Lower lobe of right lung (tissue), 2 donors: ENCODE data around the gene EGF. TPM values are rescaled to one million over a fixed set of nuclear protein-coding genes. Genes with fewer than 3 reads are reported as not detected.

ENCODE experiments used
- ATAC-seq, 2 donors: fragments of 200-7000 bp; cut with Tn5 transposase; one replicate each; pipeline ENCODE4 v1.9.1; 2020 to 2022; ENCODE audit warnings: mild to moderate bottlenecking in 2 of 2, moderate library complexity in 2 of 2
- DNase-seq: peaks from one replicate; pipeline ENCODE4 v3.0.0-alpha.2; 2020
- H3K27ac ChIP-seq: fragments of 200-600 bp; one replicate; pipeline ENCODE4 v1.8.0; 2022
- H3K27me3 ChIP-seq: fragments of 200-600 bp; one replicate; pipeline ENCODE4 v1.8.0; 2022; ENCODE audit warnings: low read depth
- H3K36me3 ChIP-seq: fragments of 200-600 bp; one replicate; pipeline ENCODE4 v1.8.0; 2022; ENCODE audit warnings: mild to moderate bottlenecking
- H3K4me1 ChIP-seq: fragments of 200-600 bp; one replicate; pipeline ENCODE4 v1.8.0; 2022
- H3K4me3 ChIP-seq: fragments of 200-600 bp; one replicate; pipeline ENCODE4 v1.8.0; 2022; ENCODE audit warnings: mild to moderate bottlenecking
- H3K9me3 ChIP-seq: fragments of 200-600 bp; one replicate; pipeline ENCODE4 v1.8.0; 2022
- intact Hi-C: fragments of 100-400 bp; cut with DNase I; formaldehyde crosslinking; loops from one replicate; pipeline ENCODE4 v1.11.0; 2022
- total RNA-seq: library from RNA; stranded (reverse); fragmentation: NEBNext Ultra II Directional; extraction: Animal tissue kit (Norgen Biotek cat#: 25700); gene quantifications from one replicate; pipeline ENCODE4 v1.2.1, GENCODE V29; 2021
- TF ChIP-seq, protein P1 (sequence below): fragments of 200-600 bp; IDR thresholded peaks from one replicate; pipeline ENCODE4 v1.8.0; 2022; ENCODE audit warnings: antibody characterized with exemption, mild to moderate bottlenecking
- donor health status: DM: no; HTN: yes; CAD: no; lungs with severe emphysema.

Gene EGF
- total RNA-seq, 1 donor from 2014 or later = 3.5 TPM

DNA sequence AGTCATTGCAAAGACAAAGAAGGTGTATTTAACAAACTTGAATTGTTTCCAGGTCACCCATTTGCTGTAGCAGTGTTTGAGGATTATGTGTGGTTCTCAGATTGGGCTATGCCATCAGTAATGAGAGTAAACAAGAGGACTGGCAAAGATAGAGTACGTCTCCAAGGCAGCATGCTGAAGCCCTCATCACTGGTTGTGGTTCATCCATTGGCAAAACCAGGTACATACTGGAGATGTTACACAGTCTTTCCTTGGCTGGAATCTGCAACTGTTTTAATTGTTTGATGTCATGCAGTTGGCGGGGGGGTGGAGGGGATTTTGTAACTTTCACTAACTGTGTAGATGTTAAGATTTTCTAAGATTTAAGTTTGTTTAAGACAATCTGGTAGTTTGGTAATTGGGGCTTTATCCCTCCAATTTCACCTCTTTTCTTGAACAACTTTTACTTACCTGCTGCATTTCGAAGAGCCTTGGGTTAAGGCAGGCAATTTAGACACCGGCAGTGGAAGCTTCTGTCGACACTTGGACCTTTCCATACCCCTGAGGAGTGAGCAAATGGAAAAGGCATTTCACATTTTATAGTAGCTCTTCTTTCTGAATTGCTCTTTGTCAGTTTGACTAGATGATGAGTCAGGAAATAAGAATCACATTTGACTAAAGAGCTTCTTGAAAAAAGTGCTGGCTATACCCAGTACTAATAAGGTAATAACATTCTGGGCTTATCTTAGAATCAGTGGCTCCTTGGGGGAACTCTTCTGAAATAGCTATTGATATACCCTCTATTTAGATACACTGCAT, 67.4 kb downstream of the EGF start:
- no peak overlapping the region for H3K4me3 ChIP-seq
- no peak overlapping the region for H3K27ac ChIP-seq
- intact Hi-C loops = loop anchor here (10.0 kb wide), 1 partner anchor 555 kb away; no protein-coding TSS in a partner anchor
- ATAC-seq (no peak), DNase-seq (no peak)
- no peaks in the 10 kb centered on the region for H3K4me1 ChIP-seq
- H3K27me3 ChIP-seq = no peaks in the 10 kb centered on the region
- no peaks in the 10 kb centered on the region for H3K36me3 ChIP-seq
- H3K9me3 ChIP-seq = no peaks in the 10 kb centered on the region
- TF ChIP-seq, protein P1, sequence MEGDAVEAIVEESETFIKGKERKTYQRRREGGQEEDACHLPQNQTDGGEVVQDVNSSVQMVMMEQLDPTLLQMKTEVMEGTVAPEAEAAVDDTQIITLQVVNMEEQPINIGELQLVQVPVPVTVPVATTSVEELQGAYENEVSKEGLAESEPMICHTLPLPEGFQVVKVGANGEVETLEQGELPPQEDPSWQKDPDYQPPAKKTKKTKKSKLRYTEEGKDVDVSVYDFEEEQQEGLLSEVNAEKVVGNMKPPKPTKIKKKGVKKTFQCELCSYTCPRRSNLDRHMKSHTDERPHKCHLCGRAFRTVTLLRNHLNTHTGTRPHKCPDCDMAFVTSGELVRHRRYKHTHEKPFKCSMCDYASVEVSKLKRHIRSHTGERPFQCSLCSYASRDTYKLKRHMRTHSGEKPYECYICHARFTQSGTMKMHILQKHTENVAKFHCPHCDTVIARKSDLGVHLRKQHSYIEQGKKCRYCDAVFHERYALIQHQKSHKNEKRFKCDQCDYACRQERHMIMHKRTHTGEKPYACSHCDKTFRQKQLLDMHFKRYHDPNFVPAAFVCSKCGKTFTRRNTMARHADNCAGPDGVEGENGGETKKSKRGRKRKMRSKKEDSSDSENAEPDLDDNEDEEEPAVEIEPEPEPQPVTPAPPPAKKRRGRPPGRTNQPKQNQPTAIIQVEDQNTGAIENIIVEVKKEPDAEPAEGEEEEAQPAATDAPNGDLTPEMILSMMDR = no peak

DNA sequence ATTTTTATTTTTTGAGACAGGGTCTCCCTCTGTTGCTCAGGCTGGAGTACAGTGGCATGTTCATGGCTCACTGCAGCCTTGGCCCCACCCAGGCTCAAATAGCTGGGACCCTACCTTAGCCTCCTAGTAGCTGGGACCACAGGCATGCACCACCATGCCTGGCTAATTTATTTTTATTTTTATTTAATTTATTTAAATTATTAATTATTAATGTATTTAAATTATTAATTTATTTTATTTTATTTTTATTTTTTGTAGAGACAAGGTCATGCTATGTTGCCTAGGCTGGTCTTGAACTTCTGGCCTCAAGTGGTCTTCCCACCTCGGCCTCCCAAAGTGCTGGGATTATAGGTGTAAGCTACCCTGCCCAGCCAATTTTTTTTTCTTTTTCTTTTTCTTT, 69.3 kb downstream of the EGF start:
- no peaks in the 10 kb centered on the region for H3K9me3 ChIP-seq
- DNase-seq (no peak), ATAC-seq (no peak)
- intact Hi-C loops = loop anchor here (10.0 kb wide), 1 partner anchor 557 kb away; no protein-coding TSS in a partner anchor
- no peaks in the 10 kb centered on the region for H3K4me1 ChIP-seq
- TF ChIP-seq, protein P1 = no peak
- H3K36me3 ChIP-seq = no peaks in the 10 kb centered on the region
- H3K27me3 ChIP-seq = no peaks in the 10 kb centered on the region
- no peak overlapping the region for H3K27ac ChIP-seq
- H3K4me3 ChIP-seq = no peak overlapping the region

DNA sequence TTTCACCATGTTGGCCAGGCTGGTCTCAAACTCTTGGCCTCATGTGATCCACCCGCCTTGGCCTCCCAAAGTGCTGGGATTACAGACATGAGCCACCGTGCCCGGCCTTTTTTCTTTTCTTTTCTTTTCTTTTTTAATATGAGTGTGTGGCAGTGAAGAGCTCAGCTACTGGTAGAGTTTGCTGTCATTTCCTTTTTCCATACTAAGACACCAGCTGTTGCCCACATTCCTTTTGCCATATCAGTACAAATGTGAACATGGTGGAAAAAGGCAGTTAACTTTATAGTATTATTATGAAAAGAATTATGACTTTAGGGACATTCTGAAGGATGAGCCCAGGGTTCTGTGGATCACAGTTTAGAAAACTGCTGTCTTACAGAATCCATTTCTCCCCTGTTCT, 69.8 kb downstream of the EGF start:
- H3K36me3 ChIP-seq = no peaks in the 10 kb centered on the region
- H3K4me3 ChIP-seq = no peak overlapping the region
- TF ChIP-seq, protein P1 = no peak
- H3K27ac ChIP-seq = no peak overlapping the region
- DNase-seq (no peak), ATAC-seq (no peak)
- H3K9me3 ChIP-seq = no peaks in the 10 kb centered on the region
- intact Hi-C loops = loop anchor here (10.0 kb wide), 1 partner anchor 558 kb away; no protein-coding TSS in a partner anchor
- no peaks in the 10 kb centered on the region for H3K4me1 ChIP-seq
- no peaks in the 10 kb centered on the region for H3K27me3 ChIP-seq

DNA sequence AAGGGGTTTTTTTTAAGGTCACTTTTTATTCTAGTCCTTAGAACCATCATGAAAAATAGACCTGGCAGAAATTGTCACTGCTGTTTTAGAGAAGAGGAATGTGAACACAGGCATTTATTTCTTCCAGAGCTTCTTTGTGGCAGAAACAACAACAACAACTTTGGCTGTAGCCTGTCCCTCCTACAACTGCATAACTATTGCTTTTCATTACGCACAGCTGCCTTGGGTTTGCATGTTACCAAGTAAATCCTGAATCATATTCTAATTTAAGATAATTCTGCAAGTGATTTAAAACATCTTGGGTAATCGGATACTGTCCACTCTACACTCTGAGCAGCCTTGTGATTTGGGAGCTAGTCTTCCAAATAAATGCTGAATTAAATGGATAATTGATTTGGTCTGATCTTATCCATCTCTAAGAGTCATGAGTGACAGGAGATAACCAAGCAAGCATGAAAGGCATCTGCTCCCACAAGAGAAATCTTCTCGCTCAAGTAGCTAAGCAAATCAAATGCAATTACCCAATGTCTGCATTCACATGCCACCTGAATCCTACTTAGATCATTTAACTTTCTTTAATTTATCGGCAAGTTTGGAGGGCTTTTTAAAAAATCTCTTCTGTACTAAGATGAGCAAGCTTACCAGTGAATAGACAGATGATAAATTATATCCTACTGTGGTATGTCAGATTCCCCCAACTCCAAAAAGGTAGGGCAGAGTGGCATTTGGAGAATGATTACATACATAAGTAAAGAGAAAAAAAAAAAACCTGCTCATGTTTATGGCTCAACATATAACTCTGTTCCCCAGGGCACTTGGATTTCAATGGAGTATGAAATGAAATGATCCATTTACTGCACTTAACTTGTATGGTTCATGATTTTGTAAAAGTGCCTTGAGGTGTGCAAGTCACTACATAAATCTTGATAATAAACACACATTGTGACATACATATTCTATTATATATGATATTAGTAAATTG, 73.6 kb downstream of the EGF start:
- TF ChIP-seq, protein P1 = no peak
- H3K9me3 ChIP-seq = no peaks in the 10 kb centered on the region
- H3K36me3 ChIP-seq = no peaks in the 10 kb centered on the region
- no peaks in the 10 kb centered on the region for H3K4me1 ChIP-seq
- ATAC-seq (no peak), DNase-seq (no peak)
- intact Hi-C loops = loop anchor here (10.0 kb wide), 1 partner anchor 561 kb away; no protein-coding TSS in a partner anchor
- no peak overlapping the region for H3K4me3 ChIP-seq
- no peaks in the 10 kb centered on the region for H3K27me3 ChIP-seq
- no peak overlapping the region for H3K27ac ChIP-seq

DNA sequence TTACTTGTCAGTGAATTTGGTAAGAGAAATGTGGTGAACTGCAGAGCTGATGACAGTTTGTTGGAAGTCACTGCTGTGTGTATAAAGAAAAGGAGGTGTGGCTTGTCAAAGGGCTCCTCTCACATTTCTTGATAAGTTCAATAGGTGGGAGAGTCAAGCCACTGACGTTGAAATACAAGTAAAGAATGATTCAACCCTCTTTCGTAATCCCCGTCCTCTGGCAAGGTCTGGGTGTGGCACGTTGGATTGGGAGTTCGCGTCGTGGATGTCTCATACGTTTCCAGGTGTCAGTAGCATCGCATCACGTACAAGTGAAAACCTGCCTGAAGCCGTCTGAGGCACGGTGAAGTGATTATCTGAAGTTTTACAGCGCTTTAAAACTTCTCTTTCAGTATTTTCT, 76.4 kb downstream of the EGF start:
- TF ChIP-seq, protein P1 = no peak
- ATAC-seq (peak in 1 of 2 donors; percentile 19), DNase-seq (no peak)
- H3K4me1 ChIP-seq = no peaks in the 10 kb centered on the region
- intact Hi-C loops = loop anchor here (10.0 kb wide), 1 partner anchor 564 kb away; no protein-coding TSS in a partner anchor
- H3K4me3 ChIP-seq = no peak overlapping the region
- no peaks in the 10 kb centered on the region for H3K9me3 ChIP-seq
- H3K27me3 ChIP-seq = no peaks in the 10 kb centered on the region
- H3K27ac ChIP-seq = no peak overlapping the region
- H3K36me3 ChIP-seq = no peaks in the 10 kb centered on the region
